ENCODE results near the gene TMEM178B.

DNA sequence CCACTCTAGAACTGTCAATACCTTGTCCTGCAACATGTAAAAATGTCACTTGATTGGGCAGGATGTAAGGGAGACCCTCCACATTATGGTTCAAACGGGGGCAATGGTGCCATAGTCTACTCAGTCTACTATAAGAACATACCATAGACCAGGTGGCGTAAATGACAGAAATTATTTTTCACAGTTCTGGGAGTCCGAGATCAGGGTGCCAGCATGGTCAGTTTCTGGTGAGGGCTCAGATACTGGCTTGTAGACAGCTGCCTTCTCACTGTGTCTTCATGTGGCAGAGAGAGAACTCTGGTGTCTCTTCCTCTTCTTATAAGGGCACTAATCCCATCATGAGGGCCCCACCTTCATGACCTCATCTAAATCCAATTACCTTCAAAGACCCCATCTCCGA, 18.7 kb upstream of the TMEM178B start:
- no peak for TF ChIP-seq POLR2A (IDR thresholded peaks at IDR 0.05)
- TF ChIP-seq, protein P1, sequence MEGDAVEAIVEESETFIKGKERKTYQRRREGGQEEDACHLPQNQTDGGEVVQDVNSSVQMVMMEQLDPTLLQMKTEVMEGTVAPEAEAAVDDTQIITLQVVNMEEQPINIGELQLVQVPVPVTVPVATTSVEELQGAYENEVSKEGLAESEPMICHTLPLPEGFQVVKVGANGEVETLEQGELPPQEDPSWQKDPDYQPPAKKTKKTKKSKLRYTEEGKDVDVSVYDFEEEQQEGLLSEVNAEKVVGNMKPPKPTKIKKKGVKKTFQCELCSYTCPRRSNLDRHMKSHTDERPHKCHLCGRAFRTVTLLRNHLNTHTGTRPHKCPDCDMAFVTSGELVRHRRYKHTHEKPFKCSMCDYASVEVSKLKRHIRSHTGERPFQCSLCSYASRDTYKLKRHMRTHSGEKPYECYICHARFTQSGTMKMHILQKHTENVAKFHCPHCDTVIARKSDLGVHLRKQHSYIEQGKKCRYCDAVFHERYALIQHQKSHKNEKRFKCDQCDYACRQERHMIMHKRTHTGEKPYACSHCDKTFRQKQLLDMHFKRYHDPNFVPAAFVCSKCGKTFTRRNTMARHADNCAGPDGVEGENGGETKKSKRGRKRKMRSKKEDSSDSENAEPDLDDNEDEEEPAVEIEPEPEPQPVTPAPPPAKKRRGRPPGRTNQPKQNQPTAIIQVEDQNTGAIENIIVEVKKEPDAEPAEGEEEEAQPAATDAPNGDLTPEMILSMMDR (IDR thresholded peaks at IDR 0.05): no peak

Data from right lobe of liver (tissue), 4 donors.